ENCODE data around the gene RPH3AL.

RPH3AL gene

GRCh38 chr17:265718-266117, 86.9 kb downstream of the RPH3AL start:
- no peak overlapping the region for H3K4me3 ChIP-seq (ENCODE audit: low read depth, low read length)

- H3K4me3 ChIP-seq (ENCODE audit: low read depth, low read length), result no peak overlapping the region
Observed at GRCh38 chr17:263773-264172, 88.8 kb downstream of the RPH3AL start.

- no peak overlapping the region for H3K4me3 ChIP-seq (ENCODE audit: low read depth, low read length)
Observed at GRCh38 chr17:263271-263670, 89.3 kb downstream of the RPH3AL start.

- H3K4me3 ChIP-seq (ENCODE audit: low read depth, low read length), result no peak overlapping the region
Observed at GRCh38 chr17:261635-262034, 91.0 kb downstream of the RPH3AL start.

GRCh38 chr17:260944-261343, 91.7 kb downstream of the RPH3AL start:
- no peak overlapping the region for H3K4me3 ChIP-seq (ENCODE audit: low read depth, low read length)

- H3K4me3 ChIP-seq (ENCODE audit: low read depth, low read length), result no peak overlapping the region
Observed at GRCh38 chr17:260031-260791, 92.4 kb downstream of the RPH3AL start.

GRCh38 chr17:259341-259976, 93.1 kb downstream of the RPH3AL start:
- no peak overlapping the region for H3K4me3 ChIP-seq (ENCODE audit: low read depth, low read length)

GRCh38 chr17:258906-259305, 93.7 kb downstream of the RPH3AL start:
- no peak overlapping the region for H3K4me3 ChIP-seq (ENCODE audit: low read depth, low read length)

- no peak overlapping the region for H3K4me3 ChIP-seq (ENCODE audit: low read depth, low read length)
Observed at GRCh38 chr17:258045-258734, 94.4 kb downstream of the RPH3AL start.

- H3K4me3 ChIP-seq (ENCODE audit: low read depth, low read length), result no peak overlapping the region
Observed at GRCh38 chr17:253091-253846, 99.3 kb downstream of the RPH3AL start.

- no peak overlapping the region for H3K4me3 ChIP-seq (ENCODE audit: low read depth, low read length)
Observed at GRCh38 chr17:252456-252855, 100.2 kb downstream of the RPH3AL start.

- H3K4me3 ChIP-seq (ENCODE audit: low read depth, low read length), result no peak overlapping the region
Observed at GRCh38 chr17:251531-251930, 101.1 kb downstream of the RPH3AL start.

- no peak overlapping the region for H3K4me3 ChIP-seq (ENCODE audit: low read depth, low read length)
Observed at GRCh38 chr17:250487-251300, 101.9 kb downstream of the RPH3AL start.

- no peak overlapping the region for H3K4me3 ChIP-seq (ENCODE audit: low read depth, low read length)
Observed at GRCh38 chr17:249236-249993, 103.2 kb downstream of the RPH3AL start.

- H3K4me3 ChIP-seq (ENCODE audit: low read depth, low read length), result no peak overlapping the region
Observed at GRCh38 chr17:248337-249235, 104.0 kb downstream of the RPH3AL start.

- H3K4me3 ChIP-seq (ENCODE audit: low read depth, low read length), result no peak overlapping the region
Observed at GRCh38 chr17:247767-248166, 104.8 kb downstream of the RPH3AL start.

- no peak overlapping the region for H3K4me3 ChIP-seq (ENCODE audit: low read depth, low read length)
Observed at GRCh38 chr17:246851-247421, 105.7 kb downstream of the RPH3AL start.

- no peak overlapping the region for H3K4me3 ChIP-seq (ENCODE audit: low read depth, low read length)
Observed at GRCh38 chr17:246226-246625, 106.4 kb downstream of the RPH3AL start.
